ENCODE results near the gene NME8. TPM values are rescaled to one million over a fixed set of nuclear protein-coding genes. Genes with fewer than 3 reads are reported as not detected.

NME8 gene
- total and polyA plus RNA-seq, 2 of the 4 experiments (the other 2 are of a cell fraction) = not detected

- dilution Hi-C loops (cut with HindIII; ENCODE audit: low sequenced_read_pairs, unreplicated experiment) (no loop called here), in situ Hi-C loops (cut with MboI; ENCODE audit: low sequenced_read_pairs) (no loop called here), intact Hi-C loops (cut with micrococcal nuclease) (no loop called here)
- Histone ChIP-seq H3K9ac (ENCODE audit: low read depth, low read length) (no peak overlapping the region), H2AK9ac (replicated peaks; ENCODE audit: low read depth, low read length, poor library complexity) (no peak overlapping the region), H4K8ac (ENCODE audit: low read depth in 2 of 2, low read length in 2 of 2) (no peak overlapping the region), H2BK5ac (ENCODE audit: low read depth, low read length, poor library complexity, severe bottlenecking) (no peak overlapping the region), H3K56ac (ENCODE audit: extremely low read depth, insufficient read depth, low read length) (no peak overlapping the region), H4K91ac (ENCODE audit: insufficient read depth, low read depth, low read length) (no peak overlapping the region), H3K4me2 (ENCODE audit: low read depth, low read length) (no peak overlapping the region), H3K9me3 (ENCODE audit: control insufficient read depth, insufficient read depth, low read length) (peaks cover 2% of the 10 kb centered on the region; the same call in 1 of the 2 replicates), H2BK15ac (ENCODE audit: low read depth, low read length) (no peak overlapping the region), H3K23ac (ENCODE audit: low read depth, low read length) (no peak overlapping the region), H2AFZ (replicated peaks; ENCODE audit: low read length, poor library complexity) (no peak overlapping the region), H2AK5ac (ENCODE audit: low read depth, low read length) (no peak overlapping the region), H3K27me3 (ENCODE audit: control insufficient read depth, insufficient read depth, low read length) (no peaks in the 10 kb centered on the region), H2BK120ac (ENCODE audit: low read depth, low read length) (no peak overlapping the region), H3K14ac (replicated peaks; ENCODE audit: low read depth, low read length) (no peak overlapping the region), H4K5ac (ENCODE audit: low read depth, low read length) (no peak overlapping the region), H3K18ac (ENCODE audit: low read depth, low read length) (no peak overlapping the region), H3K36me3 (ENCODE audit: control insufficient read depth, insufficient read depth, low read length) (no peaks in the 10 kb centered on the region), H3K4ac (ENCODE audit: low read depth, low read length) (no peak overlapping the region), H3K27ac (ENCODE audit: insufficient read depth, low read length) (no peak overlapping the region), H3K4me1 (ENCODE audit: control insufficient read depth, insufficient read depth, low read length) (no peaks in the 10 kb centered on the region), H3K79me1 (ENCODE audit: low read depth in 1 of 2, low read length in 2 of 2) (no peaks in the 10 kb centered on the region), H2BK20ac (ENCODE audit: low read depth, low read length) (no peak overlapping the region), H3K4me3 (ENCODE audit: insufficient read depth, low read depth, low read length) (no peak overlapping the region), H3K9me1 (ENCODE audit: insufficient read depth, low read length) (no peaks in the 10 kb centered on the region), H4K20me1 (ENCODE audit: insufficient read depth, low read length) (no peaks in the 10 kb centered on the region)
- POLR2A ChIA-PET (ENCODE audit: unreplicated experiment) = no interaction called here
- no peak for DNase-seq
- no CpG with 5 or more reads among the region's 4 CpGs for WGBS, 2 experiments (ENCODE audit: extremely low coverage in 2 of 2, insufficient read length in 1 of 2)
- no peak for TF ChIP-seq CEBPB (IDR thresholded peaks at IDR 0.05; ENCODE audit: low read depth, low read length)
- TF ChIP-seq RCOR1 (IDR thresholded peaks at IDR 0.05; ENCODE audit: insufficient replicate concordance, low read length) = no peak
- no peak for TF ChIP-seq RFX5 (IDR thresholded peaks at IDR 0.05; ENCODE audit: low read depth, low read length)
- TF ChIP-seq MAZ (IDR thresholded peaks at IDR 0.05; ENCODE audit: borderline replicate concordance, low read depth, low read length) = no peak
- no peak for TF ChIP-seq RAD21 (IDR thresholded peaks at IDR 0.05; ENCODE audit: low read length)
- no peak for TF ChIP-seq POLR2A (IDR thresholded peaks at IDR 0.05; ENCODE audit: low read depth, low read length)
- TF ChIP-seq NFE2L2 (IDR thresholded peaks at IDR 0.05; ENCODE audit: low read depth, low read length) = no peak
- no peak for TF ChIP-seq BHLHE40 (IDR thresholded peaks at IDR 0.05; ENCODE audit: low read depth, low read length)
- TF ChIP-seq MXI1 (IDR thresholded peaks at IDR 0.05; ENCODE audit: borderline replicate concordance, low read depth, low read length) = no peak
- no peak for TF ChIP-seq FOS (IDR thresholded peaks at IDR 0.05; ENCODE audit: low read depth, low read length)
- no peak for TF ChIP-seq MAFK (IDR thresholded peaks at IDR 0.05; ENCODE audit: low read depth, low read length)
- no peak for TF ChIP-seq CTCF (conservative IDR thresholded peaks at IDR 0.05; ENCODE audit: low read depth, low read length)
- TF ChIP-seq SMC3 (IDR thresholded peaks at IDR 0.05; ENCODE audit: low read depth, low read length) = no peak
- CTCF ChIA-PET = no interaction called here
- no peak for ATAC-seq (ENCODE audit: low read depth)
- no TSS peak for BruUV-seq (replicated peaks)
Observed at GRCh38 chr7:37928878-37929277, 80.5 kb downstream of the NME8 start.

Measured in IMR-90 (cell line).